Measurements from ENCODE around the gene CLASP2.

Gene CLASP2

GRCh38 chr3:33636125-33636850 lies 81.8 kb downstream of the CLASP2 start:
- peak; percentile 97 for FAIRE-seq

GRCh38 chr3:33634262-33634661 lies 83.8 kb downstream of the CLASP2 start:
- FAIRE-seq = no peak

GRCh38 chr3:33629219-33629618 lies 88.8 kb downstream of the CLASP2 start:
- no peak for FAIRE-seq

- FAIRE-seq = no peak
Measured at GRCh38 chr3:33624756-33625155, 93.3 kb downstream of the CLASP2 start.

DNA sequence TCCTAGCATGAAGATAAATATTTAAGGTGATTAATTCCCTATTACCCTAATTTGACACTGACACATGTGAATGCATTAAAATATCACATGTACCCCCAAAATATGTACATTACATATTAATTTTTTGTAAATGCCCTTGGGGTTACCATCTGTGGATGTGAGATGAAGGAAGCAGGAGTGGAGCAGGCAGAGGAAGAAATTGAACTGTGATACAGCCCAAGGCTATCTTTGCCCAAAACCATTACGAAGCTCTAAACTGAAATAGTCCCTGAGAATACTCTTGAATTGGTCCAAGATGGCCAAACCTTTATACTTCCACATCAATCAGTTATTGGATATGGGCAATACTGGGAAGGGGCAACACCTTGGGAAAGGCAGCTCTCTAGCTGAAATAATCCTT lies 105.0 kb downstream of the CLASP2 start:
- FAIRE-seq = no peak

DNA sequence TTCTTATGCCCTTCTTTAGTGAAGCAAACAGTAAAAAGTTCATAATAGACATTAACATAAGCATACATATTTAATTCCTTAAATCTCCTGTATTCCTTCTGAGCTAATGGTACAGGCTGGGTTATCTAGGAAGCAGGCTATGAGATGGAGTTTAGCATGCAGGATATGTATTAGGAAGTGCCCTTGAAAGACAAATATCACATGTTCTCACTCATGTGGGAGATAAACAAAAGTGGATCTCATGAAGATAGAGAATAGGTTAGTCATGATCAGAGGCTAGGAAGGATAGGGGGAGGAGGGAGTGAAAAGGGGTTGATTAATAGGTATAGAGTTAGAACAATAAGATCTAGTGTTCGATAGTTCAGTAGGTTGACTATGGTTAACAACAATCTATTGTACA lies 105.4 kb downstream of the CLASP2 start:
- FAIRE-seq = no peak

- FAIRE-seq = no peak
Measured at GRCh38 chr3:33602829-33603228, 115.2 kb downstream of the CLASP2 start.

GRCh38 chr3:33597257-33597689 lies 120.8 kb downstream of the CLASP2 start:
- no peak for FAIRE-seq

- FAIRE-seq = no peak
Measured at GRCh38 chr3:33592999-33593398, 125.1 kb downstream of the CLASP2 start.

DNA sequence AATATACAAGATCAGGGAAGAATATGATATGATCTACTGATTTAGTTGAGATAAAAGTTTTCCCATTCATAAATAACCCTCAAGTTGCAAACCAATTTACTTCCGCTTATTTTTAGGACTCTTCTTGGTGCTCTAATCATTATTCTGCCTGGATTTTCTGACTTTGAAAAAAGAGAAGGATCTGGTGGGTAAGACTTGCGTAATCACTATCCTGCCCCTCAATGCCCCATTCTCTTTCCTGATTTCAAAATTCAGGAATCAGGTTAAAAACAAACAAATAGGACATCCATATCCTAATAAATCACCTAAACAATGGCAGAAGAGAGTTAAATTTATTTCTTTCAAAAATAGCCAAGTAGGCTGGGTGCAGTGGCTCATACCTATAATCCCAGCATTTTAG lies 127.5 kb downstream of the CLASP2 start:
- no peak for FAIRE-seq

- FAIRE-seq = no peak
Measured at GRCh38 chr3:33586402-33586801, 131.7 kb downstream of the CLASP2 start.

DNA sequence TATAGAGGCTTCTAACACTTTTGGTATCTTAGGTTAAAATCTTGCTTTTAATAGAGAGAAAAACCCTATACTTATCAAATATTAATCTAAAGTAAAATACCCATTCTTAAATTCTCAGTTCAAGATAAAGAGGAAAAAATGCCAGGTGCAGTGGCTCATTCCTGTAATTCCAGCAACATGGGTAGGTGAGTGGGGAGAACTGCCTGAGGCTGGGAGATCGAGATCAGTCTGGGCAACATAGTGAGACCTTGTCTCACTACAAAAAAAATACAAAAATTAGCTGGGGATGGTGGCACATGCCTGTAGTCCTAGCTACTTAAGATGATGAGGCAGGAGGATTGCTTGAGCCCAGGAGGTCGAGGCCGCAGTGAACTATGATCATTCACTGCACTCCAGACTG lies 135.8 kb downstream of the CLASP2 start:
- FAIRE-seq = no peak

- no peak for FAIRE-seq
Measured at GRCh38 chr3:33581666-33582065, 136.4 kb downstream of the CLASP2 start.

DNA sequence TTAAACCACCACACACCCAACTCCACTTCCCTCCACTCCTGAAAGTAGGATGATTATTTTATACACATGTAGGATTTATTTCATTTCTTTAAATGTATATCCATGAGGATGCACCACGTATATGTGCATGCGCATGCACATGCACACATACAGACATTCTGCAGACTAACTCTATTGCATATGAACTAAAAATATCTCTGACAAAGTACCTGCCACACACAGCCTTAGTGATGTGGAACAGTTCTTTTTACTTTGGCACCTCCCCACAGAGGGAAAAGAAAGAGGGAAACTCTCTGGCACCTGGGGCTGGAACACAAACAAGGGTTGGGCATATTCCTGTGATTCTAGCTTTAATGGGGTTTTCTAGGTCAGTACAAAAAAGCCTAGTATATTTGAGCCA lies 138.2 kb downstream of the CLASP2 start:
- no peak for FAIRE-seq

- no peak for FAIRE-seq
Measured at GRCh38 chr3:33579178-33579510, 138.9 kb downstream of the CLASP2 start.

DNA sequence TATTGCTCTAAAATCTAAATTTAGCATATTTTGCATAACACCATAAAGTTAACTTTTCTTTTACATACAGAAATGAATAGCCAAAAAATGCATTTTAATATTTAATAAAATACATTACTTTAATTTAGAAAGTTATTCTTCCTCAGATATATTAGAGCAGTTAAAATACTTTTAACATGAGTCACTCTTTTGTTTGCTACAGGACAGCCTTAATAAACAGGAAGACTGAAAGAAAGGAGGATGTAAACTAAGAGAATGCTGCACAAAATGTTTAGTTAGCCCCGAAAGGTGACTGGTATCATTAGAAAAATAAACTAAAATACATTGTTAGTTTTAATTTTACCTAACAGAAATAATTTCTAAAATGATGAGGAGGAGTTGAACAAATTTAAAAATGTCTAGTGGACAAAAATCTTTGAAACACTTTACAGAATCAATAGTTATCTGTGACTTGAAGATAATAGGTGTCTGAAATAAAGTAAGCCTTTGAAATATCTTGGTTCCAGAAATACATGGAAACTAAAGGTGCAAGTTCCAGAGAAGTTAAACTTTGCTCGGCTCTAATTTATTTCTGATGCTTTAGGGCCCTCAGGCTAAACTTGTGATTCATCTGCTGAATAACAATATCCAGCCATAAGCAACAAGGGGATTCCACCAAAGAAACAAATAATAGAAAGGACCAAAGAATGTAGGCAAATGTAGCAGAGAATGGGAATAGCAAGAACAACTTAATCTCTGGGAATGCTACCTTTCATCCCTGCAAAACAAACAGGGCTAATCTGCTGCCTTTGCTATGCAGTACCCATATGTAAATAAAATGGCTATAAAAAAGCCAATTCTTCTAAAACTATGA lies 139.5 kb downstream of the CLASP2 start:
- FAIRE-seq = no peak

- no peak for FAIRE-seq
Measured at GRCh38 chr3:33577588-33577987, 140.5 kb downstream of the CLASP2 start.

DNA sequence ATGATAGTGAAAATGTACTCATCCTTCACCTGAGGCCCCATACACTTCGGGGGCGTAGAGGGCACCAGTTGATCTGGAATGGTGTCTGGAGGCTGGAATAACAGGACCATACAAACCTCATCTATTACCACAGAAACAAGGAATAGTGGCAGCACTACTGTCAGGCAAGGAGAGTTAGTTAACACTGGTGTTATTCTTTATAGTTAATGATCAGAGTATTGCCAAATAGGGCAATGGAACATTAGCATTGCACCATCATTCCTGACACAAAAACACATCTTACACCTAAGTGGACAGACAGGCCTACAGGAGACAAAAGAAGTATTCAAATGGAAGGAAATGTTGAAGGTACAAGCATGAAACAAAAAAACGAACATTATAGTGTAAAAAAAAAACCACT lies 140.9 kb downstream of the CLASP2 start:
- no peak for FAIRE-seq

GRCh38 chr3:33575311-33575710 lies 142.7 kb downstream of the CLASP2 start:
- no peak for FAIRE-seq

- no peak for FAIRE-seq
Measured at GRCh38 chr3:33557829-33558228, 160.2 kb downstream of the CLASP2 start.

- no peak for FAIRE-seq
Measured at GRCh38 chr3:33557279-33557678, 160.8 kb downstream of the CLASP2 start.

DNA sequence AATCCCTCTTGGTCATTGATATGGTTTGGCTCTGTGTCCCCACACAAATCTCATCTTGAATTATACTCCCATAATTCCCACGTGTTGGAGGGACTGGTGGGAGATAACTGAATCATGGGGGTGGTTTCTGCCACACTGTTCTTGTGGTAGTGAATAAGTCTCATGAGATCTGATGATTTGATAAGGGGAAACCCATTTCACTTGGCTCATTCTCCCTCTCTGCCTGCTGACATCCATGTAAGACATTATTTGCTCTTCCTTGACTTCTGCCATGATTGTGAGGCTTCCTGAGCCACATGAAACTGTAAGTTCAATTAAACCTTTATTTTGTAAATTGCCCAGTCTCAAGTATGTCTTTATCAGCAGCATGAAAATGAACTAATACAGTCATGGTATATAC lies 171.0 kb downstream of the CLASP2 start:
- FAIRE-seq = no peak

DNA sequence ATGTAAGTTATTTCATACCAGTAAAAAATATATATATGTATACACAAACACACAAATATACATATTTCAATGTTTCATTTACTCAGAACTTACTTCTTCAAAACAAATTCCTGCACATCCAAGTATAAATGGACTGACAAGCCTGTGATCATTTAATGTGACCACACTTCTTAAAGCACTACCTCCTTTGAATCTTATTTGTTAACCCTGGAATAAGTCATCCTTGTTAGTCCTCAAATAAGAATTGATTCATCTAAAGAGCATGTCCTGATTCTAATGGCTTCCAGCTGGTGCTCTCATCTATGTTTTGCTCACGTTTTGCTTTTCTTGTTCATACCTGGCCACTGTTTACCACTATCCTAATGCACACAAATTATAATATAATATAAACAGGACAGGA lies 173.9 kb downstream of the CLASP2 start:
- FAIRE-seq = no peak

DNA sequence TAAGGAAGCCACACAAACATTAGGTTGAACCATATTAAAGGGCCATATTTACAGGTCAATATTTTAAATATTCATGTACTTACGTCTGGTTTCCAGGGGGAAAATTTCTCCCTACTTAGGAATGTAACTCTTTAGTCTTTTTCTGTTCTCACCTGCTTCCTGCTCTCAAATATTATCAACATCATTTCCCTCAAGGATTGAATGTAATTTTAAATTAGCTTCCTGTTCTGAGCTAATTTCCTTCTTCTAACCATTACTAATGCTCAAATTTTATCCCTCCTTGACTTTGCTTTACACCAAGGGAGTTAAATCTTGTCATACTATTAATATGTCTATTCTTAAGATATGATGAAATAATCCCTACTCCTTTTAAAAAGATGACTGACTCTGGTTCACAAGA lies 174.5 kb downstream of the CLASP2 start:
- FAIRE-seq = no peak

DNA sequence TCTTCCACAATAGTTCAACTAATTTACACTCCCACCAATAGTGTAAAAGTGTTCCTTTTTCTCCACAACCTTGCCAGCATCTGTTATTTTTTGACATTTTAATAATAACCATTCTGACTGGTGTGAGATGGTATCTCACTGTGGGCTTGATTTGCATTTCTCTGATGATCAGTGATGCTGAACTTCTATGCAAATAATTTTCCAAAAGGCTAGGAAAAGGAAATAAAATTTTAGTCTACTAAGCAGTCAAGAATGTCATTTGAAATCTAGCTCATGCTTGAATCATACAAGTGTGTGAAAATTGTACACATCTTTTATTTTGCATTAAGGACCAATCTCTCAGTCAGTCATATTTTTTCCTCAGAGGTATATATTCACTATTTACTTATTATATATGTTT lies 176.1 kb downstream of the CLASP2 start:
- FAIRE-seq = no peak
